Suprapubic skin (tissue), 4 donors: ENCODE measurements around the gene TTC28.

ENCODE experiments used
- POLR2A ChIP-seq, 2 donors: fragments of 450-650 bp; IDR thresholded peaks; one replicate each; pipeline ENCODE4 v1.6.1; 2017; ENCODE audit warnings: antibody characterized with exemption in 2 of 2, mild to moderate bottlenecking in 2 of 2, moderate library complexity in 2 of 2
- POLR2AphosphoS5 ChIP-seq, 3 donors: sonication (generic); formaldehyde crosslinking; IDR thresholded peaks; one replicate each; pipeline ENCODE4 v1.6.1; 2017; ENCODE audit warnings: antibody characterized with exemption in 3 of 3
- TF ChIP-seq, protein P1 (sequence below), 2 donors: fragments of 200-600 bp in 1 of 2; fragments of 450-650 bp in 1 of 2; sonication (generic) in 1 of 2; IDR thresholded peaks; one replicate each; pipeline ENCODE4 v1.5.1; 2016 to 2019; ENCODE audit warnings: antibody characterized with exemption in 2 of 2, mild to moderate bottlenecking in 1 of 2, moderate library complexity in 1 of 2

DNA sequence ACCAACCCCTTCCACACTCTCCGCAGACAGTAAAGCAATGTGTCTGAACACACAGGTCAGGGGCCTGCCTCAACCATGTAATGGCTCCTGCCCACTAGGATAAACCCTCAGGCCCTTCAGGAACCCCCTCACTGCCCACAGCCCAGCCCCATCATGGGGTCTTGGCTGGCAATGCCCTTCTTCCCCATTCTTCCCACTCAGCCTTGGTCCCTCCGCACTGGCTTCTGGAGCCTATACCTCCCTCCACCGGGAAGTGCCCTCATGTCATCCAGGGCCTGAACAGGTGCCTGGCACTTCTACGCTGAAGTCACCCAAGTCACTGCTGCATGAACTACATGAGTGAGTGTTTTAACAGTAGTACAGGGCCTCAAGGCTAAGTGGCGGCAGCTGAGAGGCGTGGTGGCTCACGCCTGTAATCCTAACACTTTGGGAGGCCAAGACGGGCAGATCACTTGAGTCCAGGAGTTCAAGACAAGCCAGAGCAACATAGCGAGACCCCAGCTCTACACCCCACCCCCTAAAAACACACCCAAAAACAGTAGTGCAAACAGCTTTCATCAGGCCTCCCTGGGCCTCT is 685.8 kb downstream of the TTC28 start:
- no peak for TF ChIP-seq POLR2AphosphoS5 (IDR thresholded peaks at IDR 0.05)
- TF ChIP-seq, protein P1, sequence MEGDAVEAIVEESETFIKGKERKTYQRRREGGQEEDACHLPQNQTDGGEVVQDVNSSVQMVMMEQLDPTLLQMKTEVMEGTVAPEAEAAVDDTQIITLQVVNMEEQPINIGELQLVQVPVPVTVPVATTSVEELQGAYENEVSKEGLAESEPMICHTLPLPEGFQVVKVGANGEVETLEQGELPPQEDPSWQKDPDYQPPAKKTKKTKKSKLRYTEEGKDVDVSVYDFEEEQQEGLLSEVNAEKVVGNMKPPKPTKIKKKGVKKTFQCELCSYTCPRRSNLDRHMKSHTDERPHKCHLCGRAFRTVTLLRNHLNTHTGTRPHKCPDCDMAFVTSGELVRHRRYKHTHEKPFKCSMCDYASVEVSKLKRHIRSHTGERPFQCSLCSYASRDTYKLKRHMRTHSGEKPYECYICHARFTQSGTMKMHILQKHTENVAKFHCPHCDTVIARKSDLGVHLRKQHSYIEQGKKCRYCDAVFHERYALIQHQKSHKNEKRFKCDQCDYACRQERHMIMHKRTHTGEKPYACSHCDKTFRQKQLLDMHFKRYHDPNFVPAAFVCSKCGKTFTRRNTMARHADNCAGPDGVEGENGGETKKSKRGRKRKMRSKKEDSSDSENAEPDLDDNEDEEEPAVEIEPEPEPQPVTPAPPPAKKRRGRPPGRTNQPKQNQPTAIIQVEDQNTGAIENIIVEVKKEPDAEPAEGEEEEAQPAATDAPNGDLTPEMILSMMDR (IDR thresholded peaks at IDR 0.05) = no peak
- no peak for TF ChIP-seq POLR2A (IDR thresholded peaks at IDR 0.05)
